GM21515 (cell line): ENCODE data around the gene KLHL29.

ENCODE experiments used
- ATAC-seq: cut with Tn5 transposase; IDR thresholded peaks from one replicate; pipeline ENCODE4 v1.9.1; 2021; ENCODE audit not compliant: unreplicated experiment

KLHL29 gene

DNA sequence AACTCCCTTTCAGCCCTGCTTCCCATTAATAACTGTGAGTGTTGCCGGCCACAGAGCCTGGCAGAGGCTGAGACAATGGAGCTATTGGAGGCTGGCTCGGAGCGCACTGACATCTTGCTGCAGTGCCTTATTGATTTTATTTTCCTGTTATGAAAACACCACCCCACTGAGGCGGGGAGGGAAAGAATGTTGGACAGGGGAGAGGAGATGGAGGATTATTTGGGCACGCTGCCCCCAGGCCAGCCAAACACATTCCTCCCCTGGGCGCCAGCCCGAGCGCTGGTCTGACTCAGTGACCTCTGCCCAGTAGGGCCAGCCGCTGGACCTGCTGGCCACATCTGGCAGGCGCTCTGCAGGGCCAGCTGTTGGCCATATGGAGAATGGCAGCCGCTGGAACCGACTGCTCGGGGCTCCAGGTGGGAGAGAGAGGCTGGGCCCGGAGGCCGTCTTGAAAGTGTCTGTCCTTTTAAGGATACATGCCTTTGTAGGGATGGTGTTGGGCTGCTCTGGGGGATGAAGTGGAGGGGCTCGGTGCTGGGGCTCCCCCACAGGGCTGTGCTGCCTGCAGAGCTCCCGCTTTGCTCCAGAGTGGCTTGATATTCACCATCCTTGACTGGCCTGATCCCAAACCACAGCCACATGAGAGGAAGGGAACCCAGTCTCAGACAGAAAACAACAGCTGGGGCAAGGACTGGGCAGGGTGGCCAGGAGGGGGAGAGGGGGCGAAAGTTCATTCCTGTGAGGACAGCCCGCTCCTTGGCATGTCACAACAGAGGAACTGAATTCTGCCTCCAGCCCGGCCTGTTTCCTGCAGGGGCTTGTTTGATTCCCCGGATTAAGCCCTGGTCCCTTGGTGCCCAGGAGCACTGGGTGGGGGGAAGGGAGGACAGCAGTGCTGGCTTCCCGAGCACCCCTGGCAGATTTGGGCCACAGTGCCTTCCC, 179.0 kb downstream of the KLHL29 start:
- no peak for ATAC-seq

DNA sequence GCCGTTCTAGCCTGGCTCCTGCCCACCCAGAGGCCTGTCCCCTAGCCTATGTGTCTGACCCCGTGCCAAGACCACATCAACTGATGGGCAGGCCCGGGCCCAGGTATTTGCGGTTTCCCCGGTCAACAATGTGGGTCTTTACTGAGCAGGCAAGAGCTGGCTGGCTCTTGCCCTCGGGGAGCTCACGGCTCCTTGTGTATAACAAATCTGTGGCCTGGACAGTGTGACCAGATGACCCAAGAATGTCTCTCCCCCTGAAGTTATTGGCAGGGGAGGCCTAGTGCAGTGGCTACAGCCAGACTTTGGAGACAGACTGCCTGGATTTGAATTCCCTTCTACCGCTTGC, 179.6 kb downstream of the KLHL29 start:
- no peak for ATAC-seq

DNA sequence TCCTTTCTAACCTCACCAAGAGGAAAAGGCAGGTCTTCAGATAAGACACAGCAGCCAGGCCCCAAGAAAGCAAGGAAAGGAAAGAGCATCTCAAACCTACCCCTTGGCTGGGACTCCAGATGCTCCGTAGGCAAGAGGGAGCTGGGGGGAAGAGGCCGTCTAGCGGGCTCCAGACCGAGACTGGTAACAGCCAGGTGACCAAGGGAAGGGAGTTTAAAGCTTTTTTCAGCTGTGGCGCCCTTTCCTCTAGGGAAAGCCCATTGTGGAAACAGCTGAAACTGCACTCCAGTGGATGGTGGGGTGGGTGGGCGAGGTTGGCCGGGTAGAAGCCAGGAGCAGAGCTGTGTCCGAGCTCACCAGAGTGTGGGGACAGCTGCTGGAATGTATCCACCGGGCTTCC, 180.4 kb downstream of the KLHL29 start:
- ATAC-seq, result no peak

- ATAC-seq, result no peak
These were observed 180.8 kb downstream of the KLHL29 start for GRCh38 chr2:23565814-23566213.

DNA sequence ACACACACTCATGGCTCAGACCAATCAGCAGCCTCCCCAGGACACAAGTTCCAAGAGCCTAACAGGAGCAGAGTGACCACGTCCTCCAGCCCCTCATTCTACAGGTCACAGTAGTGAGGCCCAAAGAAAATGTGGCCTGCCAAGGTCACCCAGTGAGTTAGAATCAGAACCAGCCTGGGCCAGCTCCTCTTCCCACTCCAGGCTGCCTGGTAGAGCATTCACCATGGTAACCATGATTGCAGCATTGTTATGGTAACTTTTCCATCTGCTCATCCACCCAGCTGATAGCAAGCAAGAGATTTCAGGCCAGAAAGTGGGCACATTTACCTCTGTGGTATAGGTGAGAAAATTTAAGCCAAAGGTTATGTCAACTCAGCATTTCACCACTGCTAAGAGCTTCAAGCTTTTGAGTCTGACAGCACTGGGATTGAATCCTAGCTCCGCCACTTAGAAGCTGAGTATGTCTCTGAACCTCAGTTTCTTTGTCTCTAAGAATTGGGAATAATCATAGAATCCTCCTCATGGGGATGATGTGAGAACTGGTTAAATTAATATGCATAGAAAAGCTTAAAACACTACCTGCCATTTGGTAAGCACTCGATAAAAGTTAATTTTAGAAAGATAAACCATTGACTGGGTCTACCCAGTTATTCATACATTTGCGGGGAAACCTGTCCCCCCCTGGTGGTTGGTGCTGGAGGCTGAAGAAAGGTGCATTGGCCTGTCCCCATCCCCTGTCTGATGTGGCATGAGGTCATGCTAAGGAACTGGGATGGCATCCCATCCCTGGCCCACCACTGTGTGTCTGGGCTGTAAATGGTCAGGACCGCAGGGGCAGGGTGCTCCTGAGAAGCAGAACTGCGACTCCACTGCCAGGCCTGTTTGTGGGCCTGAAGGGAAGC, 181.5 kb downstream of the KLHL29 start:
- ATAC-seq, result no peak

DNA sequence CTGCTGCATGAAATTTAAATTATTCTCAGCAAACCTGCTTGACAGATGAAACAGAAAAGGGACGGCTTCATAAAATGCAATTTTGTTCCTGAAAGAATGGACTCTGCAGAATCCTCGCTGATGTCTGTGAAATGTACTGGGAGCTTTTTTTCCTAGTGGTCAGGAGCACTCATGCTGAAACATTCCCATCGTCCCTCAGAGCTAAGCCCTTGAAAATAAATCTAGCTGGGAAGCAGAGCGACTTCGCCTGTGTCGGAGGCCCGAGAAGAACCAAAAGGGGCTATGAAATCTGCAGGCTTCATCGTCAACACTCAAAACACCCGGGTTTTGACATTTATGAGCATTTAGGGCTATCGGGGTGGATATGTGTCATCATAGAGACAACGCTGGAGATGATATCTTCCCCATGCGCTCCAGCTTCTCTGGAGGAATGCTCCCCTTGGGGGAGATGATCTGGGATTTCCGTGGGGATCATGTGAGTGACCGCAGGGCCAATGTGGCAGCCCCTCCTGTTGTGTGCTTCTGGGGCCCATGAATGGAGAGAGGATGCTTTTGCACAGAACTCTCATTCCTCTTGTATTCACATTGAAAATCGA, 182.3 kb downstream of the KLHL29 start:
- ATAC-seq, result no peak

DNA sequence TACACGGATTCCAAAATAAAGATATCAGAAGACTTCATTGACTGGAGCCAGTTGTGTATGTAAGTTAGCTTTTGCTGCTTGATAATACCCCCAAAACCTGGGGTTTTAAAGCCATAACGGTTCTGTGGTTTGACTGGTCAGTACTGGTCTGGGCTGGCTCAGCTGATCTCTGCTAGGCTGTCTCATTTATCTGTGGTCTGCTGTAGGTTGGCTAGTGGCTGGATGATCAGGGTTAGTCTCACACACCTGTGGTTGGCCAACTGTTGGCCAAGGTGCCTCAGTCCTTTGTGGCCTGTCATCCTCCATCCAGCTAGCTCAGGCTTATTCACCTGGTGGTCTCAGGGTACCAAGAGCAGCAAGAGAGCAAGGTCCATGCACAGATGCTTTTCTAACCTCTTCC, 183.2 kb downstream of the KLHL29 start:
- no peak for ATAC-seq

DNA sequence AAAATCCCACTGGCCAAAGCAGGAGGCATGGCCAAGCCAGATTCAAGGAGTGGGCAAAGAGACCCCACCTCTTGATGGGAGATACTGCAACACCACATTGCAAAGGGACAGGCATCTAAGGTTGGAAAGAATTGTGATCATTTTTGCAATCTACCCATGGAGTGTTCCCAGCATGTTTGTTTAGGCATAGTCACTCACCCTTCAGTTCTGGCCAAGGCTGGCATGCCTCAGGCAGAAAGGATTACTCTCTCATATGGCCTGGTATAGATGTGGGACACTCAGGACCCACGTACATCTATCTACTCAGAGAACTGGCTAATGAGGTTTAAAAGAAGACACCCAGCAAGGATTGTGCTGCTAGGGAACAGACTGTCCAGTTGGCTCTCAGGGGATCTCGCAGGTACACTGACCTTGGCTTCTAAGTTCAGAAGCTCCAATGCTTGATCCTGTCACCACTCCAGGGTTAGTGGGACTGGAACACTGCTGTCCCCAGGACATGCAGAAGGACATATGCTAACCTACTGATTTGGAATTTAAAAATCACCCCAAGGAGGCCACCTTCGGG, 183.7 kb downstream of the KLHL29 start:
- no peak for ATAC-seq

- no peak for ATAC-seq
These were observed 184.9 kb downstream of the KLHL29 start for GRCh38 chr2:23569761-23570365.

GRCh38 chr2:23571085-23571484, 186.1 kb downstream of the KLHL29 start:
- ATAC-seq, result no peak

DNA sequence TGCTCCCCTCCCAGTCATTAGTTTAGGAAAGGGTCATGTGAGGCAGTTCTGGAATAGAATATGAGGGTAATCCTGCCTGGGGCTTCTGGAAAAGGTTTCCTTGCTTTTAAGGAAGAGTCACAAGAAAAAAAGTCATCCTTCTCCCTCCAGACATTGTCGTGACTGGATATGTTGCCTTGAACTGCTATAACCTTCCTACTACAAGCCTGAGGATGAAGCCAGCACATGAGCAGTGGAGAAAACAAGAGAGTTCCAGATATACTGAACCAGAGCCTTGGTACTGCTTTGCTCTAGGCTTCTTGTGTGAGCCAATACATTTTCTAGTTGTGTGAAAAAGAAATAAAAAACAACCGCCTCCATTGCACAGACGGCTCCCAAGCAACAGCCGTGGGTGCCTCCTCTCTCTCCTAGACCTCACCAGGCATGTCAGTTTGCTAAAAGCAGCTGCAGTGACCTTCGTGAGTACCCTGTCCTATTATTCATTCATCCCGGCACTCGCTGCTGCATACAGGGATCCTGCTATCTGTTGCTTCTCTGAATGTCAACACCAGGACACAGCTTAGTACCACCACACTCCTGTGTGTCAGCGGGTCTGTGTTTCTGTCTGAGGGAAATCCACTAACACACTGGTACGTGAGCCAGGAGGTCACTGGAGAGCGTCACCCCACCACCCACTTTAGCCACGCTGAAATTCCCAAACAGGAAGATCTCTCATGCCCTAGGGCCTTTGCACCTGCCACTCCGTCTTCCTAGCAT, 186.7 kb downstream of the KLHL29 start:
- no peak for ATAC-seq

- ATAC-seq, result no peak
These were observed 190.1 kb downstream of the KLHL29 start for GRCh38 chr2:23574919-23575654.

GRCh38 chr2:23578964-23579671, 194.1 kb downstream of the KLHL29 start:
- no peak for ATAC-seq

- no peak for ATAC-seq
These were observed 194.7 kb downstream of the KLHL29 start for GRCh38 chr2:23579674-23580073.

- no peak for ATAC-seq
These were observed 198.5 kb downstream of the KLHL29 start for GRCh38 chr2:23583467-23583866.

DNA sequence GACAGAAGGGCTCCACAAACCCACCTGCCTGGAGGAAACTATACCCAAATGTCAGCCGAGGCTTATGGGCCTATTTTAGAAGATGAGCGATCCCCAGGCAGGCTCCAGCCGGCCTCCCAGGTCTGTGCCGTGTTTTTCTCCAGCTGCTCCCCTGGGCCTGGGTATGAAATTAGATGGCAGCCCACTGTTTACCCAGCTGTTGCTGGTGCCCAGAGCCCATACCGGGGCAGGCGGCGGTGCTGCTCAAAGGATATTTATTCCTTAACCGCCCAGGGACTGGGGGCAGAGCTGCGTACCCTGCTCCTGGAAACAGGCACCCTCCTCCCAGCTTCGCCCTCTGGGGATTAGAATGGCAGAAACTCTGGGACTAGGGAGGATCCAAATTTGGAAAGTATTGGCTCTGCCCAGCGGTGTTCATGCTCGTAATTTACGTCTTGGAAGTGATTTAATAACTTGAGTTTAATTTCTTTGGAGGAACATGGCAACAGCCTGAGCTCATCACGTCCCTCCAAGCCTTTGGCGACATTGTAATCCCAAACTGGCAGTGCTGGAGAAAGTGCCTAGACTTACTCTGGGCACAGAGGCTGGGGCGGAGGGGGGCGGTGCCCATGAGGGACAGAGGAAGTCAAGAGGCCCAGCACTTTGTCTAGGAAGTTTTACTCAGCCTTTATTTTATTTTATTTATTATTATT, 199.2 kb downstream of the KLHL29 start:
- ATAC-seq, result no peak

- ATAC-seq, result no peak
These were observed 200.5 kb downstream of the KLHL29 start for GRCh38 chr2:23585273-23586170.
